GM21390 (cell line): ENCODE measurements around the gene ARHGEF28.

ENCODE experiments used
- ATAC-seq: cut with Tn5 transposase; IDR thresholded peaks from one replicate; pipeline ENCODE4 v1.9.1; 2021; ENCODE audit not compliant: unreplicated experiment

The ARHGEF28 gene

GRCh38 chr5:73770172-73771025 lies 144.4 kb downstream of the ARHGEF28 start:
- no peak for ATAC-seq

GRCh38 chr5:73774924-73775323 lies 148.9 kb downstream of the ARHGEF28 start:
- ATAC-seq = no peak

- no peak for ATAC-seq
These were observed 150.4 kb downstream of the ARHGEF28 start for GRCh38 chr5:73776405-73776804.

GRCh38 chr5:73777192-73777591 lies 151.2 kb downstream of the ARHGEF28 start:
- no peak for ATAC-seq

GRCh38 chr5:73780302-73781080 lies 154.5 kb downstream of the ARHGEF28 start:
- ATAC-seq = no peak

- no peak for ATAC-seq
These were observed 155.2 kb downstream of the ARHGEF28 start for GRCh38 chr5:73781107-73781768.

GRCh38 chr5:73783828-73784227 lies 157.8 kb downstream of the ARHGEF28 start:
- no peak for ATAC-seq

- no peak for ATAC-seq
These were observed 160.2 kb downstream of the ARHGEF28 start for GRCh38 chr5:73786043-73786831.

- ATAC-seq = no peak
These were observed 163.9 kb downstream of the ARHGEF28 start for GRCh38 chr5:73789851-73790281.

- ATAC-seq = no peak
These were observed 165.4 kb downstream of the ARHGEF28 start for GRCh38 chr5:73791389-73791788.

- peak; percentile 79 for ATAC-seq
These were observed 166.8 kb downstream of the ARHGEF28 start for GRCh38 chr5:73792687-73793320.

GRCh38 chr5:73793911-73794310 lies 167.9 kb downstream of the ARHGEF28 start:
- no peak for ATAC-seq

GRCh38 chr5:73796164-73797131 lies 170.5 kb downstream of the ARHGEF28 start:
- peak; percentile 50 for ATAC-seq

GRCh38 chr5:73797132-73797510 lies 171.1 kb downstream of the ARHGEF28 start:
- no peak for ATAC-seq

GRCh38 chr5:73799401-73799972 lies 173.5 kb downstream of the ARHGEF28 start:
- ATAC-seq = no peak

- ATAC-seq = no peak
These were observed 175.7 kb downstream of the ARHGEF28 start for GRCh38 chr5:73801686-73802085.

GRCh38 chr5:73805449-73805848 lies 179.5 kb downstream of the ARHGEF28 start:
- no peak for ATAC-seq

- no peak for ATAC-seq
These were observed 182.9 kb downstream of the ARHGEF28 start for GRCh38 chr5:73808911-73809310.

GRCh38 chr5:73810429-73810828 lies 184.4 kb downstream of the ARHGEF28 start:
- ATAC-seq = no peak
